Upper lobe of left lung (tissue), 4 donors: ENCODE measurements around the gene SERPINF2.

Experiments
- CTCF ChIP-seq, 6 experiments: fragments of 450-650 bp in 4 of 6; fragments of 200-600 bp in 2 of 6; sonication (generic) in 2 of 6; IDR thresholded peaks; one replicate each; pipeline ENCODE4 v1.5.1; 2016 to 2019; ENCODE audit warnings: antibody characterized with exemption in 6 of 6
- POLR2A ChIP-seq, 4 donors: fragments of 450-650 bp; IDR thresholded peaks; one replicate each; pipeline ENCODE4 v1.5.1; 2016 to 2017; ENCODE audit warnings: antibody characterized with exemption in 4 of 4, mild to moderate bottlenecking in 2 of 4

GRCh38 chr17:1726626-1727257 lies 15.9 kb upstream of the SERPINF2 start:
- TF ChIP-seq CTCF (IDR thresholded peaks at IDR 0.05) (no peak), POLR2A (IDR thresholded peaks at IDR 0.05) (no peak)
